Testis (tissue), 2 donors: ENCODE data around the gene HTR7.

Experiments used
- CTCF ChIP-seq, 3 experiments: fragments of 450-650 bp in 2 of 3; fragments of 200-600 bp in 1 of 3; sonication (generic) in 1 of 3; IDR thresholded peaks; one replicate each; pipeline ENCODE4 v1.5.1; 2016 to 2019; ENCODE audit warnings: antibody characterized with exemption in 3 of 3, mild to moderate bottlenecking in 2 of 3, moderate library complexity in 1 of 3
- POLR2A ChIP-seq: fragments of 450-650 bp; IDR thresholded peaks from one replicate; pipeline ENCODE4 v1.6.1; 2017; ENCODE audit warnings: antibody characterized with exemption, mild to moderate bottlenecking, moderate library complexity

- TF ChIP-seq CTCF (IDR thresholded peaks at IDR 0.05) (no peak), POLR2A (no peak)
Measured at GRCh38 chr10:90890347-90890746, 32.5 kb upstream of the HTR7 start.
